Activated CD8-positive, alpha-beta memory T cell treated with anti-CD3 and anti-CD28 coated beads, Interleukin-2, amount 50 U/mL, for 1 hour (primary cell): Measurements from ENCODE around the gene PPP4R4.
"Not testable (repeated sequence)": the region's sequence is repeated elsewhere in the genome, so short reads cannot be mapped to it uniquely, and the experiment has no call there.

ENCODE experiments used
- DNase-seq: peaks from one replicate; pipeline ENCODE4 v3.0.0-alpha.2; 2020; ENCODE audit errors: extremely low read depth

Gene PPP4R4

GRCh38 chr14:94143711-94144110 lies 30.4 kb upstream of the PPP4R4 start:
- DNase-seq: no peak

GRCh38 chr14:94144765-94145164 lies 29.4 kb upstream of the PPP4R4 start:
- DNase-seq: no peak

GRCh38 chr14:94145902-94146527 lies 28.1 kb upstream of the PPP4R4 start:
- no peak for DNase-seq

GRCh38 chr14:94152676-94153075 lies 21.4 kb upstream of the PPP4R4 start:
- no peak for DNase-seq

- no peak for DNase-seq
Measured at GRCh38 chr14:94153750-94154342, 20.3 kb upstream of the PPP4R4 start.

GRCh38 chr14:94156143-94156542 lies 18.0 kb upstream of the PPP4R4 start:
- DNase-seq: not testable (repeated sequence)

- no peak for DNase-seq
Measured at GRCh38 chr14:94157197-94157596, 16.9 kb upstream of the PPP4R4 start.

- no peak for DNase-seq
Measured at GRCh38 chr14:94158239-94158883, 15.8 kb upstream of the PPP4R4 start.

- no peak for DNase-seq
Measured at GRCh38 chr14:94161058-94161457, 13.1 kb upstream of the PPP4R4 start.

GRCh38 chr14:94161981-94162380 lies 12.1 kb upstream of the PPP4R4 start:
- DNase-seq: no peak

GRCh38 chr14:94162466-94162865 lies 11.7 kb upstream of the PPP4R4 start:
- DNase-seq: no peak

- DNase-seq: no peak
Measured at GRCh38 chr14:94163796-94164195, 10.3 kb upstream of the PPP4R4 start.

- no peak for DNase-seq
Measured at GRCh38 chr14:94164685-94165431, 9.3 kb upstream of the PPP4R4 start.

- DNase-seq: no peak
Measured at GRCh38 chr14:94165744-94166143, 8.4 kb upstream of the PPP4R4 start.

- no peak for DNase-seq
Measured at GRCh38 chr14:94170136-94170535, 4.0 kb upstream of the PPP4R4 start.

- no peak for DNase-seq
Measured at GRCh38 chr14:94171208-94171607, 2.9 kb upstream of the PPP4R4 start.

GRCh38 chr14:94172545-94172944 lies 1.6 kb upstream of the PPP4R4 start:
- no peak for DNase-seq

- DNase-seq: no peak
Measured at GRCh38 chr14:94173471-94173884, 644 bp upstream of the PPP4R4 start.

- DNase-seq: no peak
Measured at GRCh38 chr14:94174604-94175010, 485 bp downstream of the PPP4R4 start.

GRCh38 chr14:94175011-94175745 lies 1.1 kb downstream of the PPP4R4 start:
- no peak for DNase-seq

GRCh38 chr14:94175747-94176146 lies 1.6 kb downstream of the PPP4R4 start:
- DNase-seq: no peak

- DNase-seq: no peak
Measured at GRCh38 chr14:94176808-94177207, 2.7 kb downstream of the PPP4R4 start.
